IMR-90 (cell line): ENCODE results near the gene ZEB2. TPM values are rescaled to one million over a fixed set of nuclear protein-coding genes. Genes with fewer than 3 reads are reported as not detected.

Experiments used
- ATAC-seq: fragments of 200-7000 bp; cut with Tn5 transposase; 2 replicates; pipeline ENCODE4 v1.9.1; 2020; ENCODE audit warnings: low read depth, mild to moderate bottlenecking, moderate library complexity
- BruUV-seq: library from RNA; stranded (reverse); fragments of 400-500 nt; replicated peaks from 2 replicates; lab custom pipeline; 2021; lab: Mats Ljungman, UMichigan
- CTCF ChIA-PET: fragments of 300-600 bp; formaldehyde crosslinking; extraction: SDS; loops from one replicate; lab custom pipeline; 2021; ENCODE audit warnings: antibody characterized with exemption; lab: Yijun Ruan, JAX
- POLR2A ChIA-PET: fragments of 300-600 bp; sonication (Branson Sonifier 250); formaldehyde crosslinking; loops from one replicate; lab custom pipeline; 2022; ENCODE audit warnings: antibody characterized with exemption; ENCODE audit not compliant: unreplicated experiment; lab: Charles Lee
- DNase-seq: peaks from one replicate; pipeline ENCODE4 v3.0.0; 2013
- H2AFZ ChIP-seq: replicated peaks from 2 replicates; pipeline ENCODE3; 2013; ENCODE audit warnings: low read length, mild to moderate bottlenecking; ENCODE audit not compliant: poor library complexity
- H2AK5ac ChIP-seq: 2 replicates; pipeline ENCODE4 v1.6.1; 2013; ENCODE audit warnings: low read depth, low read length, inconsistent platforms
- H2AK9ac ChIP-seq: replicated peaks from 2 replicates; pipeline ENCODE3; 2013; ENCODE audit warnings: mild to moderate bottlenecking, low read depth, low read length, moderate library complexity; ENCODE audit not compliant: poor library complexity
- H2BK120ac ChIP-seq: 2 replicates; pipeline ENCODE4 v1.6.1; 2013; ENCODE audit warnings: low read depth, low read length, inconsistent platforms
- H2BK15ac ChIP-seq: 3 replicates; pipeline ENCODE4 v1.6.1; 2013; ENCODE audit warnings: low read depth, low read length, inconsistent platforms
- H2BK20ac ChIP-seq: 2 replicates; pipeline ENCODE4 v1.6.1; 2013; ENCODE audit warnings: low read depth, mild to moderate bottlenecking, inconsistent platforms, low read length, moderate library complexity
- H2BK5ac ChIP-seq: 2 replicates; pipeline ENCODE4 v1.6.1; 2013; ENCODE audit warnings: mild to moderate bottlenecking, low read depth, low read length, inconsistent platforms; ENCODE audit not compliant: poor library complexity, severe bottlenecking
- H3K14ac ChIP-seq: replicated peaks from 2 replicates; pipeline ENCODE4 v1.6.1; 2013; ENCODE audit warnings: low read depth, low read length, inconsistent platforms
- H3K18ac ChIP-seq: 2 replicates; pipeline ENCODE4 v1.6.1; 2013; ENCODE audit warnings: low read depth, low read length, control low read depth
- H3K23ac ChIP-seq: 2 replicates; pipeline ENCODE4 v1.6.1; 2013; ENCODE audit warnings: low read depth, low read length, inconsistent platforms
- H3K27ac ChIP-seq: 2 replicates; pipeline ENCODE4 v1.5.1; 2013; ENCODE audit warnings: mild to moderate bottlenecking, control low read depth, low read length; ENCODE audit not compliant: insufficient read depth
- H3K27me3 ChIP-seq: 2 replicates; pipeline ENCODE4 v1.6.1; 2013; ENCODE audit warnings: low read length; ENCODE audit not compliant: control insufficient read depth, insufficient read depth
- H3K36me3 ChIP-seq: 2 replicates; pipeline ENCODE4 v1.6.1; 2013; ENCODE audit warnings: low read length, mixed read lengths; ENCODE audit not compliant: control insufficient read depth, insufficient read depth
- H3K4ac ChIP-seq: 2 replicates; pipeline ENCODE4 v1.6.1; 2013; ENCODE audit warnings: low read depth, low read length, inconsistent platforms
- H3K4me1 ChIP-seq: 2 replicates; pipeline ENCODE4 v1.6.1; 2013; ENCODE audit warnings: low read length, mixed read lengths; ENCODE audit not compliant: control insufficient read depth, insufficient read depth
- H3K4me2 ChIP-seq: 2 replicates; pipeline ENCODE4 v1.6.1; 2013; ENCODE audit warnings: low read depth, mild to moderate bottlenecking, control low read depth, low read length, moderate library complexity
- H3K4me3 ChIP-seq: 2 replicates; pipeline ENCODE4 v1.5.1; 2013; ENCODE audit warnings: low read depth, mild to moderate bottlenecking, control low read depth, low read length, moderate library complexity; ENCODE audit not compliant: insufficient read depth
- H3K56ac ChIP-seq: 2 replicates; pipeline ENCODE4 v1.6.1; 2013; ENCODE audit warnings: low read length, inconsistent platforms; ENCODE audit not compliant: insufficient read depth; ENCODE audit errors: extremely low read depth
- H3K79me1 ChIP-seq, 2 experiments: 2 replicates each; pipeline ENCODE4 v1.6.1; 2013; ENCODE audit warnings: low read length in 2 of 2, inconsistent platforms in 1 of 2, low read depth in 1 of 2
- H3K9ac ChIP-seq: 2 replicates; pipeline ENCODE4 v1.6.1; 2013; ENCODE audit warnings: low read depth, low read length, control low read depth
- H3K9me1 ChIP-seq: 2 replicates; pipeline ENCODE4 v1.6.1; 2013; ENCODE audit warnings: low read length, inconsistent platforms; ENCODE audit not compliant: insufficient read depth
- H3K9me3 ChIP-seq: 2 replicates; pipeline ENCODE4 v1.6.1; 2013; ENCODE audit warnings: low read length; ENCODE audit not compliant: control insufficient read depth, insufficient read depth
- H4K20me1 ChIP-seq: 2 replicates; pipeline ENCODE4 v1.6.1; 2013; ENCODE audit warnings: low read length, inconsistent platforms; ENCODE audit not compliant: insufficient read depth
- H4K5ac ChIP-seq: 2 replicates; pipeline ENCODE4 v1.6.1; 2013; ENCODE audit warnings: mild to moderate bottlenecking, low read depth, low read length, control low read depth
- H4K8ac ChIP-seq, 2 experiments: 2 replicates each; pipeline ENCODE4 v1.6.1; 2013; ENCODE audit warnings: low read depth in 2 of 2, low read length in 2 of 2, control low read depth in 1 of 2, inconsistent platforms in 1 of 2
- H4K91ac ChIP-seq: 2 replicates; pipeline ENCODE4 v1.6.1; 2013; ENCODE audit warnings: low read depth, low read length, inconsistent platforms; ENCODE audit not compliant: insufficient read depth
- CEBPB ChIP-seq: IDR thresholded peaks from 2 replicates; pipeline ENCODE4 v1.6.1; 2012; ENCODE audit warnings: low read depth, low read length, improper control_type of control experiment
- MAFK ChIP-seq: IDR thresholded peaks from 2 replicates; pipeline ENCODE4 v1.6.1; 2012; ENCODE audit warnings: low read depth, low read length, improper control_type of control experiment
- MXI1 ChIP-seq: IDR thresholded peaks from 2 replicates; pipeline ENCODE4 v1.6.1; 2012; ENCODE audit warnings: low read depth, mild to moderate bottlenecking, low read length, moderate library complexity, borderline replicate concordance
- RAD21 ChIP-seq: IDR thresholded peaks from 2 replicates; pipeline ENCODE4 v1.6.1; 2012; ENCODE audit warnings: low read length, improper control_type of control experiment
- RFX5 ChIP-seq: IDR thresholded peaks from 2 replicates; pipeline ENCODE4 v1.8.0; 2012; ENCODE audit warnings: low read depth, mild to moderate bottlenecking, low read length, moderate library complexity
- SMC3 ChIP-seq: fragments of 150-350 bp; IDR thresholded peaks from 2 replicates; pipeline ENCODE4 v1.6.1; 2016; ENCODE audit warnings: low read depth, mild to moderate bottlenecking, antibody characterized with exemption, low read length, moderate library complexity
- WGBS, 2 experiments: methylation state at CpG; one replicate each; pipeline versions ENCODE4 v1.1.5 to v1.1.7; 2013; ENCODE audit warnings: missing lambda C conversion rate in 2 of 2; ENCODE audit not compliant: insufficient read length in 1 of 2; ENCODE audit errors: extremely low coverage in 2 of 2; 5-methylcytosine and 5-hydroxymethylcytosine counted together
- dilution Hi-C: fragments of 300-500 bp; cut with HindIII; formaldehyde crosslinking; loops from one replicate; pipeline ENCODE4 v1.14.3; 2018; ENCODE audit warnings: low sequenced_read_pairs; ENCODE audit not compliant: unreplicated experiment
- in situ Hi-C: fragments of 300-500 bp; cut with MboI; formaldehyde crosslinking; loops from 3 replicates; pipeline ENCODE4 v1.14.3; 2019; ENCODE audit warnings: low sequenced_read_pairs, inconsistent platforms, mixed read lengths
- intact Hi-C: fragments of 100-400 bp; cut with micrococcal nuclease; formaldehyde crosslinking; loops from 2 replicates; pipeline ENCODE4 v1.10.0; 2022
- polyA plus RNA-seq, 3 experiments: library from polyadenylated mRNA; depleted of rRNA; stranded (reverse); fragments of >200 nt; gene quantifications; 2 replicates each; pipeline ENCODE4 v1.2.3, GENCODE V29; 2012; ENCODE audit warnings: low replicate concordance in 1 of 3
- total RNA-seq: library from RNA; depleted of rRNA; stranded (reverse); fragments of >200 nt; gene quantifications from 2 replicates; pipeline ENCODE4 v1.2.3, GENCODE V29; 2012
- TF ChIP-seq, protein P1 (sequence below): fragments of 150-350 bp; IDR thresholded peaks from 2 replicates; pipeline ENCODE4 v1.6.1; 2016; ENCODE audit warnings: low read depth, mild to moderate bottlenecking, low read length, moderate library complexity, borderline replicate concordance

The ZEB2 gene
- total and polyA plus RNA-seq, 2 of the 4 experiments (the other 2 are of a cell fraction), result 22.4 to 50.9 TPM

DNA sequence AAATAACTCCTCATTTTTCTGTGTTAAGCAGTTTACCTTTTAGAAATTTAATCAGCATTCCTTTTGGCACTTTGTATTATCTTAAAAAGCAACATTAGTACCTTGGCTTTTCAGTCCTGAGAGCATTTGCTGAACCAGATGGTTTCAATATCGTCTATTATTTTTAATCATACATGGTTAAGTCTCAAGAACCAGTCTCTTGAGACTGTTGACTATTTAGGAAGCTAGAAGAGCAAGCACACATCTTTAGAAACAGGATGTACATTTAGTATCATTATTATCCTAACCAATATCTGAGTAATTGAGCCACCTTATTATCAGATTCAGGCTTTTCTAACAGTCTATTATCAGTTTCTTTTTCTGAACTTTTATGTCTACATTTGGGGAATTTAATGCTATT is 28.2 kb upstream of the ZEB2 start:
- Histone ChIP-seq H3K56ac (no peak overlapping the region), H4K8ac (no peak overlapping the region), H3K14ac (no peak overlapping the region), H4K91ac (no peak overlapping the region), H3K9me3 (no peaks in the 10 kb centered on the region), H3K18ac (peak overlapping the region; percentile 38; the same call in 1 of the 2 replicates), H3K4ac (no peak overlapping the region), H2BK120ac (no peak overlapping the region), H2AFZ (no peak overlapping the region), H2AK5ac (no peak overlapping the region), H3K9me1 (peaks cover 6% of the 10 kb centered on the region; the same call in 1 of the 2 replicates), H3K4me3 (no peak overlapping the region), H2BK15ac (no peak overlapping the region), H3K36me3 (no peaks in the 10 kb centered on the region), H3K4me2 (peak overlapping the region; percentile 28; the same call in 1 of the 2 replicates), H4K20me1 (no peaks in the 10 kb centered on the region), H2AK9ac (no peak overlapping the region), H3K27me3 (no peaks in the 10 kb centered on the region), H3K9ac (no peak overlapping the region), H3K23ac (no peak overlapping the region), H3K79me1 (no peaks in the 10 kb centered on the region), H3K27ac (no peak overlapping the region), H4K5ac (no peak overlapping the region), H2BK20ac (no peak overlapping the region), H2BK5ac (no peak overlapping the region), H3K4me1 (peaks cover 7% of the 10 kb centered on the region)
- no CpG with 5 or more reads among the region's 1 CpG for WGBS, 2 experiments
- ChIA-PET CTCF (no interaction called here), POLR2A (no interaction called here)
- intact Hi-C loops, result no loop called here
- TF ChIP-seq MAFK, result no peak
- TF ChIP-seq RAD21, result no peak
- TF ChIP-seq, protein P1, sequence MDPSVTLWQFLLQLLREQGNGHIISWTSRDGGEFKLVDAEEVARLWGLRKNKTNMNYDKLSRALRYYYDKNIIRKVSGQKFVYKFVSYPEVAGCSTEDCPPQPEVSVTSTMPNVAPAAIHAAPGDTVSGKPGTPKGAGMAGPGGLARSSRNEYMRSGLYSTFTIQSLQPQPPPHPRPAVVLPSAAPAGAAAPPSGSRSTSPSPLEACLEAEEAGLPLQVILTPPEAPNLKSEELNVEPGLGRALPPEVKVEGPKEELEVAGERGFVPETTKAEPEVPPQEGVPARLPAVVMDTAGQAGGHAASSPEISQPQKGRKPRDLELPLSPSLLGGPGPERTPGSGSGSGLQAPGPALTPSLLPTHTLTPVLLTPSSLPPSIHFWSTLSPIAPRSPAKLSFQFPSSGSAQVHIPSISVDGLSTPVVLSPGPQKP, result no peak
- TF ChIP-seq MXI1, result no peak
- no peak for TF ChIP-seq CEBPB
- no peak for TF ChIP-seq RFX5
- no peak for TF ChIP-seq SMC3
- BruUV-seq, result no TSS peak
- DNase-seq (no peak), ATAC-seq (peak; percentile 42)
- in situ Hi-C loops, result no loop called here
- dilution Hi-C loops, result no loop called here
